Liver (tissue), 9 donors: ENCODE measurements around the gene SH2D4B. TPM values are rescaled to one million over a fixed set of nuclear protein-coding genes. Genes with fewer than 3 reads are reported as not detected.

Experiments used
- DNase-seq: peaks from one replicate; pipeline ENCODE4 v3.0.0-alpha.2; 2017; ENCODE audit warnings: low spot score
- H3K27ac ChIP-seq, 2 donors: one replicate each; pipeline ENCODE4 v1.7.0; 2013; ENCODE audit warnings: inconsistent platforms in 2 of 2, low read length in 2 of 2, control low read depth in 1 of 2, low read depth in 1 of 2, mild to moderate bottlenecking in 1 of 2
- H3K27me3 ChIP-seq, 4 donors: one replicate each; pipeline versions ENCODE4 v1.6.1 to v1.7.0; 2013; ENCODE audit warnings: low read length in 3 of 4, inconsistent platforms in 1 of 4, mild to moderate bottlenecking in 1 of 4, moderate library complexity in 1 of 4; ENCODE audit not compliant: control insufficient read depth in 4 of 4, insufficient read depth in 4 of 4
- H3K36me3 ChIP-seq, 4 donors: one replicate each; pipeline versions ENCODE4 v1.6.1 to v1.7.0; 2013; ENCODE audit warnings: low read length in 3 of 4, mild to moderate bottlenecking in 3 of 4, low read depth in 1 of 4, moderate library complexity in 1 of 4; ENCODE audit not compliant: control insufficient read depth in 4 of 4, insufficient read depth in 3 of 4
- H3K4me1 ChIP-seq, 4 donors: one replicate each; pipeline versions ENCODE4 v1.6.1 to v1.7.0; 2013; ENCODE audit warnings: low read length in 3 of 4, mild to moderate bottlenecking in 3 of 4, moderate library complexity in 1 of 4; ENCODE audit not compliant: control insufficient read depth in 4 of 4, insufficient read depth in 4 of 4
- H3K4me3 ChIP-seq, 3 donors: one replicate each; pipeline versions ENCODE4 v1.6.1 to v1.7.0; 2013; ENCODE audit warnings: low read length in 3 of 3, control low read depth in 1 of 3, low read depth in 1 of 3, mild to moderate bottlenecking in 1 of 3
- H3K9ac ChIP-seq, 2 donors: one replicate each; pipeline ENCODE4 v1.7.0; 2013; ENCODE audit warnings: low read length in 2 of 2, mild to moderate bottlenecking in 2 of 2, moderate library complexity in 2 of 2, control low read depth in 1 of 2, low read depth in 1 of 2
- H3K9me3 ChIP-seq, 4 donors: one replicate each; pipeline versions ENCODE4 v1.6.1 to v1.7.0; 2013; ENCODE audit warnings: low read length in 3 of 4; ENCODE audit not compliant: control insufficient read depth in 4 of 4
- ATF3 ChIP-seq: IDR thresholded peaks from 2 replicates; pipeline ENCODE4 v1.6.1; 2016; ENCODE audit warnings: antibody characterized with exemption
- CTCF ChIP-seq: fragments of 150-350 bp; IDR thresholded peaks from 2 replicates; pipeline ENCODE4 v1.5.1; 2017; ENCODE audit warnings: improper control_type of control experiment, low read depth, low read length; ENCODE audit not compliant: missing input control
- EGR1 ChIP-seq, 2 donors: IDR thresholded peaks; 2 replicates each; pipeline ENCODE4 v1.6.1; 2016 to 2018; ENCODE audit warnings: antibody characterized with exemption in 2 of 2, low read depth in 2 of 2
- FOXA1 ChIP-seq: IDR thresholded peaks from 2 replicates; pipeline ENCODE4 v1.6.1; 2016; ENCODE audit warnings: antibody characterized with exemption
- FOXA2 ChIP-seq: IDR thresholded peaks from 2 replicates; pipeline ENCODE4 v1.6.1; 2016; ENCODE audit warnings: antibody characterized with exemption
- HNF4A ChIP-seq, 2 donors: conservative IDR thresholded peaks; 2 replicates each; pipeline ENCODE4 v1.6.1; 2016; ENCODE audit warnings: antibody characterized with exemption in 2 of 2, mild to moderate bottlenecking in 2 of 2
- HNF4G ChIP-seq: IDR thresholded peaks from 2 replicates; pipeline ENCODE4 v1.6.1; 2016; ENCODE audit warnings: antibody characterized with exemption
- JUND ChIP-seq, 2 donors: IDR thresholded peaks; 2 replicates each; pipeline ENCODE4 v1.6.1; 2016; ENCODE audit warnings: antibody characterized with exemption in 2 of 2
- MAX ChIP-seq: IDR thresholded peaks from 2 replicates; pipeline ENCODE4 v1.6.1; 2016; ENCODE audit warnings: antibody characterized with exemption
- NR2F2 ChIP-seq: IDR thresholded peaks from 2 replicates; pipeline ENCODE4 v1.6.1; 2016; ENCODE audit warnings: antibody characterized with exemption
- RAD21 ChIP-seq, 2 donors: IDR thresholded peaks; 2 replicates each; pipeline ENCODE4 v1.6.1; 2016; ENCODE audit warnings: antibody characterized with exemption in 2 of 2, mild to moderate bottlenecking in 2 of 2
- REST ChIP-seq: IDR thresholded peaks from 2 replicates; pipeline ENCODE4 v1.6.1; 2016; ENCODE audit warnings: antibody characterized with exemption, mild to moderate bottlenecking
- RXRA ChIP-seq, 2 donors: IDR thresholded peaks; 2 replicates each; pipeline ENCODE4 v1.6.1; 2017 to 2018; ENCODE audit warnings: antibody characterized with exemption in 2 of 2, mild to moderate bottlenecking in 1 of 2
- SP1 ChIP-seq: IDR thresholded peaks from 2 replicates; pipeline ENCODE4 v1.6.1; 2018; ENCODE audit warnings: antibody characterized with exemption, mild to moderate bottlenecking
- TAF1 ChIP-seq: conservative IDR thresholded peaks from 2 replicates; pipeline ENCODE4 v1.6.1; 2016; ENCODE audit warnings: antibody characterized with exemption, mild to moderate bottlenecking
- YY1 ChIP-seq: IDR thresholded peaks from 2 replicates; pipeline ENCODE4 v1.6.1; 2016; ENCODE audit warnings: antibody characterized with exemption, mild to moderate bottlenecking
- ZBTB33 ChIP-seq: IDR thresholded peaks from 2 replicates; pipeline ENCODE4 v1.6.1; 2016; ENCODE audit warnings: antibody characterized with exemption
- WGBS: extraction: QIAGEN DNeasy Blood & Tissue Kit; methylation state at CpG from one replicate; pipeline ENCODE4 v1.1.7; 2013; 5-methylcytosine and 5-hydroxymethylcytosine counted together
- polyA plus RNA-seq, 2 donors: library from polyadenylated mRNA; stranded (reverse) in 1 of 2; unstranded in 1 of 2; fragments of 200-250 nt in 1 of 2; fragments of >200 nt in 1 of 2; fragmentation: Nextera tagmentation in 1 of 2; extraction: Ambion mirVana in 1 of 2; gene quantifications; one replicate each; pipeline versions ENCODE4 v1.2.1 to v1.2.3, GENCODE V29; 2013 to 2015
- total RNA-seq, 2 donors: library from RNA; depleted of rRNA; stranded (reverse); fragments of >200 nt; gene quantifications; one replicate each; pipeline ENCODE4 v1.2.3, GENCODE V29; 2014
- donor health status: healthy.
- donor health status: healthy.
- donor health status: healthy.
- donor health status: healthy.
- donor health status: healthy.

Gene SH2D4B
- total and polyA plus RNA-seq, 4 donors, result 0.19 TPM; not detected in 3

GRCh38 chr10:80614576-80615416, 77.1 kb downstream of the SH2D4B start:
- Histone ChIP-seq H3K4me3 (no peak overlapping the region), H3K9me3 (no peaks in the 10 kb centered on the region), H3K4me1 (no peaks in the 10 kb centered on the region), H3K27ac (no peak overlapping the region), H3K36me3 (no peaks in the 10 kb centered on the region), H3K9ac (no peak overlapping the region), H3K27me3 (no peaks in the 10 kb centered on the region)
- 87% methylated on average over 5 of the region's 5 CpGs for WGBS
- TF ChIP-seq FOXA1 (no peak), FOXA2 (no peak), TAF1 (no peak), HNF4A (conservative IDR thresholded peaks at IDR 0.05) (no peak), ATF3 (no peak), HNF4G (no peak), SP1 (no peak), NR2F2 (no peak), RAD21 (IDR thresholded peaks at IDR 0.05) (no peak), ZBTB33 (no peak), REST (no peak), YY1 (no peak), JUND (IDR thresholded peaks at IDR 0.05) (no peak), RXRA (IDR thresholded peaks at IDR 0.05) (no peak), CTCF (no peak), EGR1 (IDR thresholded peaks at IDR 0.05; ENCODE audit: low read depth in 2 of 2) (no peak), MAX (no peak)
- no peak for DNase-seq
